Lung (tissue), 12 donors: ENCODE measurements around the gene OSBPL3. TPM values are rescaled to one million over a fixed set of nuclear protein-coding genes. Genes with fewer than 3 reads are reported as not detected.

Source experiments
- ATAC-seq: fragments of 200-7000 bp; cut with Tn5 transposase; one replicate; pipeline ENCODE4 v1.9.1; 2020; ENCODE audit warnings: moderate number of reproducible peaks; ENCODE audit not compliant: insufficient read depth, low FRiP score
- DNase-seq, 3 donors: peaks; one replicate each; pipeline ENCODE4 v3.0.0-alpha.2; 2013 to 2017
- H3K27ac ChIP-seq, 2 donors: one replicate each; pipeline ENCODE4 v1.5.1; 2013; ENCODE audit warnings: mild to moderate bottlenecking in 2 of 2, moderate library complexity in 2 of 2, control low read depth in 1 of 2, inconsistent platforms in 1 of 2, low read depth in 1 of 2, low read length in 1 of 2
- H3K27me3 ChIP-seq, 3 donors: one replicate each; pipeline ENCODE4 v1.5.1; 2013; ENCODE audit warnings: low read length in 2 of 3; ENCODE audit not compliant: control insufficient read depth in 3 of 3, insufficient read depth in 3 of 3
- H3K36me3 ChIP-seq, 4 donors: one replicate each; pipeline ENCODE4 v1.5.1; 2013; ENCODE audit warnings: low read length in 4 of 4, mild to moderate bottlenecking in 1 of 4, moderate library complexity in 1 of 4; ENCODE audit not compliant: control insufficient read depth in 4 of 4, insufficient read depth in 4 of 4
- H3K4me1 ChIP-seq, 5 donors: one replicate each; pipeline ENCODE4 v1.5.1; 2013; ENCODE audit warnings: low read length in 5 of 5, mild to moderate bottlenecking in 2 of 5, moderate library complexity in 1 of 5; ENCODE audit not compliant: control insufficient read depth in 5 of 5, insufficient read depth in 5 of 5
- H3K4me3 ChIP-seq: one replicate; pipeline ENCODE4 v1.5.1; 2013; ENCODE audit warnings: mild to moderate bottlenecking, control low read depth, moderate library complexity
- H3K9ac ChIP-seq, 2 donors: one replicate each; pipeline ENCODE4 v1.5.1; 2013; ENCODE audit warnings: low read length in 2 of 2, control low read depth in 1 of 2; ENCODE audit not compliant: insufficient read depth in 1 of 2
- H3K9me3 ChIP-seq, 4 donors: one replicate each; pipeline ENCODE4 v1.5.1; 2013; ENCODE audit warnings: low read length in 3 of 4, mild to moderate bottlenecking in 1 of 4, moderate library complexity in 1 of 4; ENCODE audit not compliant: control insufficient read depth in 4 of 4, insufficient read depth in 3 of 4
- WGBS, 2 donors: extraction: QIAGEN DNeasy Blood & Tissue Kit; methylation state at CpG; one replicate each; pipeline ENCODE4 v1.1.7; 2013; 5-methylcytosine and 5-hydroxymethylcytosine counted together
- polyA plus RNA-seq, 2 donors: library from polyadenylated mRNA; stranded (reverse); fragments of 200-250 nt; gene quantifications; one replicate each; pipeline ENCODE4 v1.2.1, GENCODE V29; 2013
- total RNA-seq, 2 donors: library from RNA; depleted of rRNA in 1 of 2; stranded (reverse); fragments of >200 nt in 1 of 2; gene quantifications; one replicate each; pipeline ENCODE4 v1.2.1, GENCODE V29; 2014 to 2021
- TF ChIP-seq, protein P1 (sequence below): IDR thresholded peaks from 2 replicates; pipeline ENCODE4 v1.5.1; 2012; ENCODE audit warnings: mild to moderate bottlenecking; ENCODE audit errors: control extremely low read depth, extremely low read depth
- donor health status: control.
- donor health status: control.
- donor health status: Bipolar disorder and iron deficiency.
- donor health status: healthy.
- donor health status: DM: yes; HTN: yes; CAD: no.

Gene OSBPL3
- total and polyA plus RNA-seq, 4 donors, result 8.6 to 32.0 (median 20.4) TPM

DNA sequence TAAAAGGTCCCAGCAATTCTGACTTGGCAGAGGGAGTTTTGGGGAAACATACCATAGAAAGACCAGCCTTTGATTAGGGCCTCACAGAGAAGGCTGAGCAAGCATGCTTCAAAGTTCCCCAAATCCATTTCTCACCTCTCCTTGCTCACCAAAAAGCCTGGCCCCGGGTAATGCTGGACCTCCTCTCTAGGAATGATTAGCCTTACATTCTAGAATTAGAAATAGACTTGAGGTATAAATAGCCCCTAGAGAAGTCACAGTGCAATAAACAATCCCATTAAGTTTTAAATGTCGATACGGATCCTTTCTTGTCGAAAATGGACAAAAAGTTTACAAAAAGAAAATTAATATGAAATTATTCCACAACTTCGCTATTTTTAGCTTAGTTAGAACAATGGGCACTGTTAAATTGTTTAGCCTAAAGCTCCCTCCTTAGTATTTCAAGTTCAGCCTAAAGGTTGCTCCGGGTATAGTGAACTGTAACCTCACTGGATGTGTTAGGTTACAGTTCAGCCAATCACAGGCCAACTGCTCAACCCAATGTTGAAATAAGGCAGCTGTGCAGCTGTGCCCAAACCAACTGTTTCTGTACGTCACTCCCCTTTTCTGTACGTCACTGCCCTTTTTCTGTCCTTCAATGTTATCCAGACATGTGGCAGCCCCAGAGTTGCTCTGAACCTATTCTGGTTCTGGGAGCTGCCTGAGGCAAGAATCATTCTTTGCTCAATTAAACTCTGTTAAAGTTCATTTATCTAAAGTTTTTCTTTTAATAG lies 214.8 kb downstream of the OSBPL3 start:
- no peak overlapping the region for H3K4me3 ChIP-seq
- peaks cover 0 to 2% (median 0%) of the 10 kb centered on the region in 4 donors for H3K9me3 ChIP-seq
- 60 to 71% methylated on average over 8 of the region's 8 CpGs for WGBS, 2 donors
- no peaks in the 10 kb centered on the region for H3K36me3 ChIP-seq
- ATAC-seq (no peak), DNase-seq (peak in 2 of 3 donors; percentile 24 to 33)
- H3K4me1 ChIP-seq, result peaks cover 0 to 3% (median 0%) of the 10 kb centered on the region in 5 donors
- H3K27me3 ChIP-seq, result peaks cover 0 to 3% (median 0%) of the 10 kb centered on the region in 3 donors
- TF ChIP-seq, protein P1, sequence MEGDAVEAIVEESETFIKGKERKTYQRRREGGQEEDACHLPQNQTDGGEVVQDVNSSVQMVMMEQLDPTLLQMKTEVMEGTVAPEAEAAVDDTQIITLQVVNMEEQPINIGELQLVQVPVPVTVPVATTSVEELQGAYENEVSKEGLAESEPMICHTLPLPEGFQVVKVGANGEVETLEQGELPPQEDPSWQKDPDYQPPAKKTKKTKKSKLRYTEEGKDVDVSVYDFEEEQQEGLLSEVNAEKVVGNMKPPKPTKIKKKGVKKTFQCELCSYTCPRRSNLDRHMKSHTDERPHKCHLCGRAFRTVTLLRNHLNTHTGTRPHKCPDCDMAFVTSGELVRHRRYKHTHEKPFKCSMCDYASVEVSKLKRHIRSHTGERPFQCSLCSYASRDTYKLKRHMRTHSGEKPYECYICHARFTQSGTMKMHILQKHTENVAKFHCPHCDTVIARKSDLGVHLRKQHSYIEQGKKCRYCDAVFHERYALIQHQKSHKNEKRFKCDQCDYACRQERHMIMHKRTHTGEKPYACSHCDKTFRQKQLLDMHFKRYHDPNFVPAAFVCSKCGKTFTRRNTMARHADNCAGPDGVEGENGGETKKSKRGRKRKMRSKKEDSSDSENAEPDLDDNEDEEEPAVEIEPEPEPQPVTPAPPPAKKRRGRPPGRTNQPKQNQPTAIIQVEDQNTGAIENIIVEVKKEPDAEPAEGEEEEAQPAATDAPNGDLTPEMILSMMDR, result no peak
- no peak overlapping the region for H3K27ac ChIP-seq
- H3K9ac ChIP-seq, result no peak overlapping the region

DNA sequence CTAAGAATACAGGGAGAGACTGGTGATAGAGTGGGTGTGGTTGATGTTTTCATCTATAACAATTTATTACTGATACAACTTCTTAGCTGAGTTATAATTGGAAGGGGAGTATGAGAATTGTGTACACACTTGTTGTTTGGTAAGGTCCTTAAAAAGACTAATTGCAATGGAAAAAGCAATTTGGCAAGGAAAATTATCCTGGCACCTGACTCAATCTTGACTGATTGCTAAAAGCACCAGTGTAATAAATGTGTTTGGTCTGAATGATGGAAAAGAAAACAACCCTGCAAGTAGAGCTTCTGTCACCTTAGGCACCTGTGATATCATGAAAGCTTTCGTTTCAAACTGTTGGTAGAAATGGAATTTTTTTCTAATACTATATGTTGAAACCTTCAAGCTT lies 216.0 kb downstream of the OSBPL3 start:
- Histone ChIP-seq H3K4me3 (no peak overlapping the region), H3K27ac (no peak overlapping the region), H3K27me3 (peaks cover 0 to 3% (median 0%) of the 10 kb centered on the region in 3 donors), H3K9me3 (peaks cover 0 to 2% (median 0%) of the 10 kb centered on the region in 4 donors), H3K9ac (no peak overlapping the region), H3K36me3 (no peaks in the 10 kb centered on the region), H3K4me1 (peaks cover 0 to 3% (median 0%) of the 10 kb centered on the region in 5 donors)
- 61 to 97% methylated on average over 1 of the region's 1 CpG for WGBS, 2 donors
- TF ChIP-seq, protein P1, result no peak
- DNase-seq (no peak), ATAC-seq (no peak)

DNA sequence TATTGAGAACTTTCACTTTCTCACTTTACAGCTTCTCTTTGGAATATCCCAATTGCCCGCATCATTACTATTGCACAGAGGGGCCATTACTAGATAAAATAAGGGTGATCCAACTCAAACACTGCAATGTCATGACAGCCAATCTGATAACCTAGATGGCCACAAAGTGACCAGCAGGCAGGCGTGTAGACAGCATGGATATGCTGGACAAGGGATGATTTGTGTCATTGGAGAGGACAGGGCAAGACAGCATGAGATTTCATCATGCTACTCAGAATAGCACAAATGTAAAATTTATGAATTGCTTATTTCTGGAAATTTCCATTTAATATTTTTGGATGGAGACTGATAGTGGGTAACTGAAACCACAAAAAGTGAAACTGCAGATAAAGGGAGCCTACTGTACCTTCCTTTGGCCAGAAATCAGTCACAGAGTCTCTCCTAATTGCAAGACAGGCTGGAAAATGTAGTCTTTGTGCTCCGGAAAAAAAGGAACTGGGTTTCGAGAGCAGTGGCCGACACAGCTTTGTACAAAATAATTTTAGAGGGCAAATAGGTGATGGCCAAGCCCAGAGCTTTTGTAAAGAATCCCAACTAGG lies 216.6 kb downstream of the OSBPL3 start:
- Histone ChIP-seq H3K9me3 (peaks cover 0 to 2% (median 0%) of the 10 kb centered on the region in 4 donors), H3K27me3 (peaks cover 0 to 3% (median 0%) of the 10 kb centered on the region in 3 donors), H3K4me1 (peaks cover 0 to 3% (median 0%) of the 10 kb centered on the region in 5 donors), H3K36me3 (no peaks in the 10 kb centered on the region), H3K27ac (no peak overlapping the region), H3K9ac (no peak overlapping the region), H3K4me3 (no peak overlapping the region)
- DNase-seq (no peak), ATAC-seq (no peak)
- 73 to 76% methylated on average over 5 of the region's 5 CpGs for WGBS, 2 donors
- TF ChIP-seq, protein P1, result no peak
